HepG2 (cell line): ENCODE measurements around the gene LINGO1. TPM values are rescaled to one million over a fixed set of nuclear protein-coding genes. Genes with fewer than 3 reads are reported as not detected.

Experiments used
- ATAC-seq: fragments of 200-7000 bp; cut with Tn5 transposase; 3 replicates; pipeline ENCODE4 v1.9.1; 2020; ENCODE audit warnings: mild to moderate bottlenecking, moderate library complexity
- BruUV-seq: library from RNA; stranded (reverse); fragments of 400-500 nt; replicated peaks from 2 replicates; lab custom pipeline; 2021; lab: Mats Ljungman, UMichigan
- CTCF ChIA-PET: fragments of 300-600 bp; formaldehyde crosslinking; extraction: SDS; loops from one replicate; lab custom pipeline; 2021; ENCODE audit warnings: low total read pairs, inconsistent platforms, low intra/inter-chr PET ratio; lab: Yijun Ruan, JAX
- POLR2A ChIA-PET: fragments of 350-600 bp; sonication (Branson Sonifier 250); formaldehyde crosslinking; loops from one replicate; lab custom pipeline; 2020; ENCODE audit warnings: antibody characterized with exemption, inconsistent platforms; lab: Yijun Ruan, JAX
- DNase-seq: peaks from one replicate; pipeline ENCODE4 v3.0.0-alpha.2; 2015; ENCODE audit warnings: low spot score
- FAIRE-seq: peaks from 3 replicates; lab custom pipeline; 2011; peaks lifted over from hg19 to GRCh38; lab: Jason Lieb, UNC
- H2AFZ ChIP-seq: one replicate; pipeline ENCODE4 v1.6.1; 2011; ENCODE audit warnings: low read length, inconsistent platforms
- H3K27ac ChIP-seq: fragments of 300-600 bp; 3 replicates; pipeline ENCODE4 v1.8.0; 2011; ENCODE audit warnings: mixed run types, mild to moderate bottlenecking, mixed read lengths, low read length, inconsistent platforms; ENCODE audit not compliant: insufficient read depth; ENCODE audit errors: extremely low read length
- H3K27me3 ChIP-seq, 2 experiments: fragments of 200-600 bp in 1 of 2; 2 replicates in 1 of 2; 3 replicates in 1 of 2; pipeline versions ENCODE4 v1.6.0 to v1.8.0; 2011; ENCODE audit warnings: low read length in 2 of 2, mild to moderate bottlenecking in 2 of 2, moderate library complexity in 2 of 2, inconsistent platforms in 1 of 2; ENCODE audit not compliant: insufficient read depth in 2 of 2, control insufficient read depth in 1 of 2
- H3K36me3 ChIP-seq, 2 experiments: fragments of 200-600 bp in 1 of 2; replicated peaks in 1 of 2; 2 replicates in 1 of 2; 3 replicates in 1 of 2; pipeline versions ENCODE4 v1.5.1 to v1.8.0; 2011; ENCODE audit warnings: low read length in 2 of 2, inconsistent platforms in 1 of 2; ENCODE audit not compliant: insufficient read depth in 2 of 2, control insufficient read depth in 1 of 2
- H3K4me1 ChIP-seq: 2 replicates; pipeline ENCODE4 v1.5.1; 2012; ENCODE audit warnings: low read length, inconsistent platforms; ENCODE audit not compliant: insufficient read depth
- H3K4me2 ChIP-seq: 2 replicates; pipeline ENCODE4 v1.6.0; 2011; ENCODE audit warnings: low read depth, low read length, inconsistent platforms
- H3K4me3 ChIP-seq, 3 experiments: fragments of 200-600 bp in 1 of 3; sonication (generic), shearing (Covaris generic) in 1 of 3; replicated peaks in 1 of 3; 2 replicates each; pipeline ENCODE4 v1.5.1; 2011 to 2016; ENCODE audit warnings: low read length in 3 of 3, inconsistent platforms in 2 of 3, low read depth in 2 of 3, mild to moderate bottlenecking in 2 of 3, control low read depth in 1 of 3, mixed read lengths in 1 of 3; ENCODE audit not compliant: insufficient read depth in 1 of 3
- H3K79me2 ChIP-seq: one replicate; pipeline ENCODE4 v1.6.1; 2011; ENCODE audit warnings: low read length, inconsistent platforms; ENCODE audit not compliant: insufficient read depth
- H3K9ac ChIP-seq: 2 replicates; pipeline ENCODE4 v1.6.0; 2011; ENCODE audit warnings: mild to moderate bottlenecking, low read depth, low read length, inconsistent platforms; ENCODE audit not compliant: insufficient read depth
- H3K9me3 ChIP-seq: 2 replicates; pipeline ENCODE4 v1.5.1; 2012; ENCODE audit warnings: mild to moderate bottlenecking, low read length
- H4K20me1 ChIP-seq: 2 replicates; pipeline ENCODE4 v1.6.0; 2011; ENCODE audit warnings: inconsistent platforms, mild to moderate bottlenecking, low read length, moderate library complexity; ENCODE audit not compliant: insufficient read depth
- EED ChIP-seq: sonication (generic); formaldehyde crosslinking; IDR thresholded peaks from 2 replicates; pipeline ENCODE4 v1.5.0; 2020; ENCODE audit warnings: mild to moderate bottlenecking, missing genetic modification reagents
- EZH2 ChIP-seq: conservative IDR thresholded peaks from 2 replicates; pipeline ENCODE4 v1.6.1; 2012; ENCODE audit warnings: mild to moderate bottlenecking, low read depth, low read length, moderate library complexity
- HDAC2 ChIP-seq: sonication (generic); formaldehyde crosslinking; IDR thresholded peaks from 2 replicates; pipeline ENCODE4 v1.4.0; 2020; ENCODE audit warnings: missing genetic modification reagents
- WGBS: methylation state at CpG from one replicate; pipeline ENCODE4 v1.1.6; 2017; ENCODE audit warnings: low lambda C conversion rate; 5-methylcytosine and 5-hydroxymethylcytosine counted together
- in situ Hi-C: cut with HindIII; loops from 2 replicates; pipeline ENCODE4 v1.10.0; 2017; ENCODE audit warnings: low pct_unique_long_range_greater_than_20kb; ENCODE audit not compliant: extremely low pct_ligation_motif_present
- intact Hi-C: fragments of 100-400 bp; cut with micrococcal nuclease; formaldehyde crosslinking; loops from one replicate; pipeline ENCODE4 v1.10.0; 2022; ENCODE audit not compliant: unreplicated experiment
- polyA plus RNA-seq, 8 experiments: library from polyadenylated mRNA; depleted of rRNA in 3 of 8; stranded (reverse) in 7 of 8; unstranded in 1 of 8; fragments of >200 nt; fragmentation: Illumina TruSeq in 4 of 8; extraction: Trizol in 4 of 8; gene quantifications; 2 replicates each; pipeline versions ENCODE4 v1.2.1 to v1.2.3, GENCODE V29; 2011 to 2016; ENCODE audit warnings: low read depth in 4 of 8, missing spikeins in 1 of 8, mixed read lengths in 1 of 8; ENCODE audit not compliant: insufficient read depth in 1 of 8
- total RNA-seq, 5 experiments: library from RNA; depleted of rRNA; stranded (reverse); fragments of >200 nt; fragmentation: Illumina TruSeq; extraction: Trizol; gene quantifications; 2 replicates each; pipeline ENCODE4 v1.2.3, GENCODE V29; 2016; ENCODE audit warnings: low read depth in 1 of 5
- TF ChIP-seq, protein P1 (sequence below): fragments of 450-650 bp; IDR thresholded peaks from 2 replicates; pipeline ENCODE4 v1.6.1; 2016

LINGO1 gene
- total and polyA plus RNA-seq, 2 of the 13 experiments (the other 11 are each of a cell fraction or from before 2014, with no cell fraction given), result 0.07 TPM; not detected in 1

DNA sequence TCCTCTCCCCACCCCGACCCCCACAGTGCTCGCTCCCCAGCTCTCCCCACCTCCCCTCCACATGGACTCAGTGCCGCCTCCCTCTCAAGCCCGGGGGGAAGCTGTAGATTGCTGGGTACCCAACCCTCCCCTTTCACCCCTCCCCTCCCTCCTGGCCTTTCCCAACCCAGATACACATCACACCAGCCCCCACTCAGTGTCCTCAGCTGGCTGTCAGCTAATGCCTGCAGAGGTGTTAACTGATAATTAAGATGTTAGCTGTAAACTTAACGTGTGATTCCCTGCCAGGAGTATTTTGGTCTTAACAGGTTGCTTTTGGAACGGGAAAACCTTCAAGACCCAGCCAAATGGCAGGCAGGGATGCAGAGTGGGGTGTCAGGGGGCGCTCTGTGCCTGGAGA, 39.4 kb upstream of the LINGO1 start:
- Histone ChIP-seq H3K27me3 (peaks cover 1 to 7% of the 10 kb centered on the region in 2 experiments; a peak in 4 of 5 replicates), H3K9ac (no peak overlapping the region), H4K20me1 (no peaks in the 10 kb centered on the region), H3K4me2 (no peak overlapping the region), H3K79me2 (no peaks in the 10 kb centered on the region), H3K36me3 (no peaks in the 10 kb centered on the region), H3K27ac (no peak overlapping the region), H3K4me3 (no peak overlapping the region), H2AFZ (no peak overlapping the region), H3K4me1 (no peaks in the 10 kb centered on the region), H3K9me3 (no peaks in the 10 kb centered on the region)
- CTCF ChIA-PET, result no interaction called here
- in situ Hi-C loops (no loop called here), intact Hi-C loops (no loop called here)
- ATAC-seq, result no peak
- no peak for FAIRE-seq
- no TSS peak for BruUV-seq
- WGBS, result 12% methylated on average over 7 of the region's 7 CpGs
- POLR2A ChIA-PET, result no interaction called here
- no peak for DNase-seq
- TF ChIP-seq HDAC2 (CRISPR knock-in tag), result no peak

DNA sequence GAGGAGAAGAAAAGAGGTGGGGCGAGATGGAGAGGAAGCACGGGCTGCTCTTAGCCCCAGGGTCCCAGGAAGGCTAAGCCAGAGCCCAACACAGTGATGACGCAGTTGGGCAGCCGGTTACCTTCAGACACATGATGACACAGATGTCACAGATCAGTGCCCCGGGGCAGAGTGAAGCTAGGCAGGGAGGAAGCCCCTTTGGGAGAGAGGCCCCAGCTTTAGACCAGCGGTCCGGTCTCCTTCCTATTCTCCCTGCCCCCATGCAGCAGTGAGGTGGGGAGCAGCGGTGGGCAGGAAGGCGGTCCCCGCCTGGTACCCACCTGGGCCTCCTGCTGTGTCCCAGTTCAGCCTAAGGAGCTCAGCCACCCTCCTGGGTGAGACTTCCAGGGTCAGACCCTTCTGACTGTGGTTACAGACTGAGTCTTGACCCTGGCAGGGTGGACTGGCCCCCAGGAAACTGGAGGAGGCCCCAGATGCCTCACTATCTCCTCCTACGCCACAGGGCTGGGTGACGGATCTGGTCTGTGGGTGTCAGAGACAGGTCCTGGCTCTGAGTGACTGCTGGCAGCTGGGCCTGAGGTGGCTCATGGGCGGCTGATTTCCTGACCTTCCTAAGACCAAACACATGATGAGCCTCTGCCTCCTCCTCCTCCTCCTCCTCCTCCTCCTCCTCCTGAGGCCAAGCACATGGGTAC, 38.8 kb upstream of the LINGO1 start:
- Histone ChIP-seq H3K9me3 (no peaks in the 10 kb centered on the region), H3K36me3 (no peaks in the 10 kb centered on the region), H3K4me1 (no peaks in the 10 kb centered on the region), H3K4me3 (no peak overlapping the region), H3K79me2 (no peaks in the 10 kb centered on the region), H3K27ac (no peak overlapping the region), H3K27me3 (peaks cover 1 to 7% of the 10 kb centered on the region in 2 experiments; a peak in 4 of 5 replicates), H3K9ac (no peak overlapping the region), H3K4me2 (no peak overlapping the region), H2AFZ (no peak overlapping the region), H4K20me1 (no peaks in the 10 kb centered on the region)
- 20% methylated on average over 7 of the region's 13 CpGs for WGBS
- DNase-seq (no peak), FAIRE-seq (no peak), ATAC-seq (no peak)
- no TSS peak for BruUV-seq
- TF ChIP-seq EZH2 (no peak), EED (CRISPR knock-in tag) (no peak)
- TF ChIP-seq, protein P1, sequence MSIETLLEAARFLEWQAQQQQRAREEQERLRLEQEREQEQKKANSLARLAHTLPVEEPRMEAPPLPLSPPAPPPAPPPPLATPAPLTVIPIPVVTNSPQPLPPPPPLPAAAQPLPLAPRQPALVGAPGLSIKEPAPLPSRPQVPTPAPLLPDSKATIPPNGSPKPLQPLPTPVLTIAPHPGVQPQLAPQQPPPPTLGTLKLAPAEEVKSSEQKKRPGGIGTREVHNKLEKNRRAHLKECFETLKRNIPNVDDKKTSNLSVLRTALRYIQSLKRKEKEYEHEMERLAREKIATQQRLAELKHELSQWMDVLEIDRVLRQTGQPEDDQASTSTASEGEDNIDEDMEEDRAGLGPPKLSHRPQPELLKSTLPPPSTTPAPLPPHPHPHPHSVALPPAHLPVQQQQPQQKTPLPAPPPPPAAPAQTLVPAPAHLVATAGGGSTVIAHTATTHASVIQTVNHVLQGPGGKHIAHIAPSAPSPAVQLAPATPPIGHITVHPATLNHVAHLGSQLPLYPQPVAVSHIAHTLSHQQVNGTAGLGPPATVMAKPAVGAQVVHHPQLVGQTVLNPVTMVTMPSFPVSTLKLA, result peak; percentile 42; the same call in 1 of the 2 replicates
- intact Hi-C loops (no loop called here), in situ Hi-C loops (no loop called here)
- CTCF ChIA-PET, result no interaction called here
- POLR2A ChIA-PET, result no interaction called here
